ENCODE results near the gene E2F2. TPM values are rescaled to one million over a fixed set of nuclear protein-coding genes. Genes with fewer than 3 reads are reported as not detected.
"Not testable (repeated sequence)": the region's sequence is repeated elsewhere in the genome, so short reads cannot be mapped to it uniquely, and the experiment has no call there.

E2F2 gene
- total and polyA plus RNA-seq, 2 of the 4 experiments (the other 2 are of a cell fraction), result 0.36 to 0.51 TPM

- H3K4ac ChIP-seq (ENCODE audit: low read depth, low read length); H2BK5ac ChIP-seq (ENCODE audit: low read depth, low read length, poor library complexity, severe bottlenecking); H3K4me2 ChIP-seq (ENCODE audit: low read depth, low read length); intact Hi-C loops (cut with micrococcal nuclease); H4K8ac ChIP-seq (ENCODE audit: low read depth in 2 of 2, low read length in 2 of 2); H3K18ac ChIP-seq (ENCODE audit: low read depth, low read length); BruUV-seq (replicated peaks); POLR2A ChIA-PET (ENCODE audit: unreplicated experiment); H3K4me1 ChIP-seq (ENCODE audit: control insufficient read depth, insufficient read depth, low read length); H3K27me3 ChIP-seq (ENCODE audit: control insufficient read depth, insufficient read depth, low read length); H3K14ac ChIP-seq (replicated peaks; ENCODE audit: low read depth, low read length); H2BK15ac ChIP-seq (ENCODE audit: low read depth, low read length); H4K5ac ChIP-seq (ENCODE audit: low read depth, low read length); H3K27ac ChIP-seq (ENCODE audit: insufficient read depth, low read length); H3K23ac ChIP-seq (ENCODE audit: low read depth, low read length); ATAC-seq (ENCODE audit: low read depth); H3K4me3 ChIP-seq (ENCODE audit: insufficient read depth, low read depth, low read length); H3K9ac ChIP-seq (ENCODE audit: low read depth, low read length); in situ Hi-C loops (cut with MboI; ENCODE audit: low sequenced_read_pairs); H2AK9ac ChIP-seq (replicated peaks; ENCODE audit: low read depth, low read length, poor library complexity); H4K20me1 ChIP-seq (ENCODE audit: insufficient read depth, low read length); H3K9me1 ChIP-seq (ENCODE audit: insufficient read depth, low read length); H3K79me1 ChIP-seq (ENCODE audit: low read depth in 1 of 2, low read length in 2 of 2); H4K91ac ChIP-seq (ENCODE audit: insufficient read depth, low read depth, low read length); H2BK20ac ChIP-seq (ENCODE audit: low read depth, low read length); dilution Hi-C loops (cut with HindIII; ENCODE audit: low sequenced_read_pairs, unreplicated experiment); H3K9me3 ChIP-seq (ENCODE audit: control insufficient read depth, insufficient read depth, low read length); H2AK5ac ChIP-seq (ENCODE audit: low read depth, low read length); CTCF ChIA-PET; H2BK120ac ChIP-seq (ENCODE audit: low read depth, low read length); DNase-seq; H2AFZ ChIP-seq (replicated peaks; ENCODE audit: low read length, poor library complexity); H3K36me3 ChIP-seq (ENCODE audit: control insufficient read depth, insufficient read depth, low read length); H3K56ac ChIP-seq (ENCODE audit: extremely low read depth, insufficient read depth, low read length): not testable (repeated sequence)
- WGBS, 2 experiments (ENCODE audit: extremely low coverage in 2 of 2, insufficient read length in 1 of 2), result no CpG with 5 or more reads among the region's 24 CpGs
These were observed 26.9 kb downstream of the E2F2 start for GRCh38 chr1:23504156-23504555.

Measured in IMR-90 (cell line).